ENCODE data around the gene PHLDB3. TPM values are rescaled to one million over a fixed set of nuclear protein-coding genes. Genes with fewer than 3 reads are reported as not detected.

Gene PHLDB3
- total and polyA plus RNA-seq, 12 donors: 4.0 to 10.0 (median 5.7) TPM

DNA sequence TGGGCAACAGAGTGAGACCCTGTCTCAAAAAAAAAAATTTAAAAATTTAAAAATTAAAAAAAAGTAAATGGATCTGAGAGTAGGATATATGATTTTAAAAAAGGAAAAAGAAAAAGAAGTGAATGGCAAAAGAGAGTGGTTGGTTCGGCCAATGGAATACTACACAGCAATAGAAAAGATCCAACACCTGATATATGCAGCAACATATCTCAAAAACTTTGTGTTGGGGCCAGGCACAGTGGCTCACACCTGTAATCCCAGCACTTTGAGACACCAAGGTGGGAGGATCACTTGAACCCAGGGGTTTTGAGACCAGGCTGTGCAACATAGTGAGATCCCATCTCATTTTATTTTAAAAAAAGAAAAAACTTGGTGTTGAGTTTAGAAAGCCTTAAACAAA, 37.8 kb downstream of the PHLDB3 start:
- Histone ChIP-seq H3K4me1 (peaks cover 0 to 47% (median 13%) of the 10 kb centered on the region in 9 donors), H3K27me3 (peaks cover 0 to 14% (median 6%) of the 10 kb centered on the region in 7 donors), H3K36me3 (no peaks in the 10 kb centered on the region), H3K4me3 (no peak overlapping the region), H3K27ac (no peak overlapping the region), H3K9me3 (no peaks in the 10 kb centered on the region)
- 91 to 95% methylated on average over 1 of the region's 1 CpG for WGBS, 2 donors
- TF ChIP-seq, protein P1, sequence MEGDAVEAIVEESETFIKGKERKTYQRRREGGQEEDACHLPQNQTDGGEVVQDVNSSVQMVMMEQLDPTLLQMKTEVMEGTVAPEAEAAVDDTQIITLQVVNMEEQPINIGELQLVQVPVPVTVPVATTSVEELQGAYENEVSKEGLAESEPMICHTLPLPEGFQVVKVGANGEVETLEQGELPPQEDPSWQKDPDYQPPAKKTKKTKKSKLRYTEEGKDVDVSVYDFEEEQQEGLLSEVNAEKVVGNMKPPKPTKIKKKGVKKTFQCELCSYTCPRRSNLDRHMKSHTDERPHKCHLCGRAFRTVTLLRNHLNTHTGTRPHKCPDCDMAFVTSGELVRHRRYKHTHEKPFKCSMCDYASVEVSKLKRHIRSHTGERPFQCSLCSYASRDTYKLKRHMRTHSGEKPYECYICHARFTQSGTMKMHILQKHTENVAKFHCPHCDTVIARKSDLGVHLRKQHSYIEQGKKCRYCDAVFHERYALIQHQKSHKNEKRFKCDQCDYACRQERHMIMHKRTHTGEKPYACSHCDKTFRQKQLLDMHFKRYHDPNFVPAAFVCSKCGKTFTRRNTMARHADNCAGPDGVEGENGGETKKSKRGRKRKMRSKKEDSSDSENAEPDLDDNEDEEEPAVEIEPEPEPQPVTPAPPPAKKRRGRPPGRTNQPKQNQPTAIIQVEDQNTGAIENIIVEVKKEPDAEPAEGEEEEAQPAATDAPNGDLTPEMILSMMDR (IDR thresholded peaks at IDR 0.05): no peak
- intact Hi-C loops (cut with DNase I): loop anchor here in 1 of 10 donors (5.0 kb wide), 1 partner anchor 36 kb away; the partner anchor contains the start of gene PHLDB3
- DNase-seq (no peak), ATAC-seq (no peak)

DNA sequence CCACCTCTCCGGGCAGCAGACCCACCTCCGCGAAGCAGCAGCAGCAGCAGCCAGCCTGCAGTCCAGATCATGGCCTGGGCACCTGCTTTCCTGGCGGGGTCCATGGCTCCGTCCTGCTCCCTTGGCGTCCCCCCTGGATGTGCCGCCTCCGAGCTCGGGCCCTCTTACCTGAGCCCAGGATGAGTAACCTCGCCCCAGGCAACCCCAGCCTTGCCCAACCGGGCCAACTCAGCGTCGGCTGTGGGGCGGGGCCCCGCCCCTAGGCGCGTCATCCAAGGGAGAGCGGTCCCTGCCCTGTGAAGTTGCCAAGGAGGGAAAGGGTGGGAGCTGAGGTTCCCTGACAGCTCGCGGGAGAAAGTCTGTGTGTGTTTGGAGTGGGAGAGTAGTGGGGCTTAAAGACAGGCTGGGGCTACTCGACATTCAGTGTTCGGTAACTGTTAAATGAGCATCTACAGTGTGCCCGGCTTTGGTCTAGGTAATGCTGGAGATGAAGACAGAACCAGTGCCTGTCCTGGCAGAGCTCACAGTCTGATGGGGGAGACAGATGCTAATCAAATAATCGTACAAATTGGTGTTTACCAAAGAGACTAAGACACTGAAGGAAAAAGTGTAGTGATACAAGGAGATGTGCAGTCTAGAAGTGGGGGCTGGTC, 39.0 kb downstream of the PHLDB3 start, which contains the start of gene LYPD3:
LYPD3 (minus strand) TSS at position 141 of the 653 bp plus-strand sequence; CDS start at position 104, 37 bp downstream.
- peak in 1 of 2 donors; percentile 18 for DNase-seq
- peak within 1 kb of the TSS in 8 of 10 donors; percentile 66 to 88 (median 80) for H3K27ac ChIP-seq
- H3K36me3 ChIP-seq: no peaks in the 10 kb centered on the region
- no peak for ATAC-seq
- TF ChIP-seq, protein P1 (IDR thresholded peaks at IDR 0.05): no peak
- peak within 1 kb of the TSS in 9 of 10 donors; percentile 43 to 82 (median 66) for H3K4me3 ChIP-seq
- WGBS, 2 donors: 24 to 32% methylated on average over 24 of the region's 24 CpGs
- no peaks in the 10 kb centered on the region for H3K9me3 ChIP-seq
- intact Hi-C loops (cut with DNase I): loop anchor here in 1 of 10 donors (5.0 kb wide), 1 partner anchor 37 kb away; the partner anchor contains the start of gene PHLDB3
- peaks cover 0 to 47% (median 13%) of the 10 kb centered on the region in 9 donors for H3K4me1 ChIP-seq
- peaks cover 0 to 14% (median 6%) of the 10 kb centered on the region in 7 donors for H3K27me3 ChIP-seq

DNA sequence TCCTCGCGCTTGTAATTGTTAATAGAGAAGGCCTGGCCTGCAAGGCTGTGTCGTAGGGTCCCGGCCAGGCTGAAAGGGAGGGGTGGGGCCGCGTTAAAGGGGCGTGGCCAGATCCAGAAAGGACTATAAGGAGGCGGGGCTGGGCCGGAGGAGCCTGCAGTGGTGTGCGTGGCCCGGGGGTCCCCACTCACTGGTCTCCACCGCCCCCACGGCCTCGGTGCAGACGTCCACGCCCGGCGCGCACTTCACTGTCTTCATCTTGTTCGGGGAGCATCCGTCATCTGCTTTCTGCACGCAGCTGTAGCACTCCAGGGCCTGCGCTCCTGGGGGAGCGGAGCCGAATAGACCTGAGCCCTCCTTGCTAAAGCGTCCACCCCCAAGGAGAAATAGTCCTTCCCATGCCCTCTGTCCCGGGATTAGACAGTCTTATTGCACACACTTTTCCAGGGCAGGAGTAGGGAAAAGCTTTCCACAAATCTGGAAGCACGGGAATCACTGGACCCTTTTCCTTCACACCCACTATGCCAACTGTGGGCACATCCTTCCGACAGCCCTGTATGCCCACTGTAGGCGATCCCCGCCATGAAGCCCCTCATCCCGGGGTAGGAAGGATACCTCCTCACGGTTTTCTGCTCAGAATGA, 40.3 kb downstream of the PHLDB3 start:
- Histone ChIP-seq H3K4me3 (peak overlapping the region; percentile 23 to 82 (median 64)), H3K27ac (peak overlapping the region; percentile 5 to 88 (median 78)), H3K27me3 (peaks cover 0 to 14% (median 6%) of the 10 kb centered on the region in 7 donors), H3K9me3 (no peaks in the 10 kb centered on the region), H3K36me3 (no peaks in the 10 kb centered on the region), H3K4me1 (peaks cover 0 to 44% (median 13%) of the 10 kb centered on the region in 9 donors)
- peak; percentile 80 to 85 for DNase-seq
- intact Hi-C loops (cut with DNase I): loop anchor here in 4 of 10 donors (5.0 kb wide), 2 partner anchors 38 to 58 kb away; partner anchors contain the start of gene PHLDB3 (in 4 of the 4)
- TF ChIP-seq, protein P1 (IDR thresholded peaks at IDR 0.05): no peak
- ATAC-seq: peak; percentile 62 to 85 (median 74)
- 11 to 12% methylated on average over 33 of the region's 33 CpGs for WGBS, 2 donors
